Ovary (tissue), 9 donors: ENCODE measurements around the gene RBMS1. TPM values are rescaled to one million over a fixed set of nuclear protein-coding genes. Genes with fewer than 3 reads are reported as not detected.

ENCODE experiments used
- DNase-seq, 5 donors: peaks; one replicate each; pipeline ENCODE4 v3.0.0-alpha.2; 2019 to 2020
- H3K27ac ChIP-seq, 2 donors: fragments of 200-600 bp; one replicate each; pipeline versions ENCODE4 v1.5.1 to v1.8.0; 2019 to 2022
- H3K27me3 ChIP-seq: fragments of 200-600 bp; one replicate; pipeline ENCODE4 v1.8.0; 2022
- H3K36me3 ChIP-seq: fragments of 200-600 bp; sonication (generic); one replicate; pipeline ENCODE4 v1.5.1; 2019
- H3K4me1 ChIP-seq: one replicate; pipeline ENCODE4 v1.8.1; 2013; ENCODE audit warnings: mild to moderate bottlenecking, moderate library complexity; ENCODE audit not compliant: insufficient read depth
- H3K4me3 ChIP-seq: fragments of 200-600 bp; sonication (generic); one replicate; pipeline ENCODE4 v1.5.1; 2017
- H3K9me3 ChIP-seq, 2 donors: fragments of 200-600 bp in 1 of 2; sonication (generic) in 1 of 2; one replicate each; pipeline versions ENCODE4 v1.5.1 to v1.8.1; 2013 to 2019; ENCODE audit warnings: mild to moderate bottlenecking in 1 of 2, moderate library complexity in 1 of 2
- CTCF ChIP-seq, 3 donors: fragments of 450-650 bp in 2 of 3; fragments of 200-600 bp in 1 of 3; IDR thresholded peaks; one replicate each; pipeline versions ENCODE4 v1.5.1 to v1.8.0; 2016 to 2022; ENCODE audit warnings: antibody characterized with exemption in 3 of 3, mild to moderate bottlenecking in 1 of 3
- EP300 ChIP-seq: sonication (generic); formaldehyde crosslinking; IDR thresholded peaks from one replicate; pipeline ENCODE4 v1.6.1; 2017; ENCODE audit warnings: antibody characterized with exemption
- POLR2A ChIP-seq: fragments of 450-650 bp; IDR thresholded peaks from one replicate; pipeline ENCODE4 v1.6.1; 2017; ENCODE audit warnings: antibody characterized with exemption, mild to moderate bottlenecking, moderate library complexity
- WGBS, 3 donors: extraction: QIAGEN DNeasy Blood & Tissue Kit in 1 of 3; methylation state at CpG; one replicate each; pipeline versions ENCODE4 v1.1.5 to v1.1.7; 2013 to 2017; 5-methylcytosine and 5-hydroxymethylcytosine counted together
- intact Hi-C, 4 donors: fragments of 100-400 bp; cut with DNase I; formaldehyde crosslinking; loops; one replicate each; pipeline versions ENCODE4 v1.11.0 to v1.15.1; 2022 to 2023
- polyA plus RNA-seq, 2 donors: library from polyadenylated mRNA; stranded (reverse); fragments of 200-250 nt in 1 of 2; fragments of 350-450 nt in 1 of 2; fragmentation: Illumina TruSeq in 1 of 2; extraction: RNeasy Lipid Tissue Mini Kit (QIAGEN cat#74804) in 1 of 2; gene quantifications; one replicate each; pipeline ENCODE4 v1.2.3, GENCODE V29; 2013 to 2014
- total RNA-seq, 7 donors: library from RNA; depleted of rRNA in 2 of 7; stranded (reverse); fragments of >200 nt in 2 of 7; fragmentation: NEBNext Ultra II Directional in 3 of 7; extraction: Animal tissue kit (Norgen Biotek cat#: 25700) in 3 of 7; gene quantifications; one replicate each; pipeline versions ENCODE4 v1.1.0 to v1.2.4, GENCODE V29; 2016 to 2023
- donor health status: DM: no; HTN: no; CAD: no; lungs with moderate emphysema.
- donor health status: DM: no; HTN: no; CAD: no.
- donor health status: Bipolar disorder and iron deficiency.
- donor health status: DM: yes; HTN: yes; CAD: no.
- donor health status: DM: no; HTN: no; CAD: no.
- donor health status: DM: yes; HTN: yes; CAD: no.

Gene RBMS1
- total and polyA plus RNA-seq, 9 donors: 50.7 to 91.9 (median 73.8) TPM

DNA sequence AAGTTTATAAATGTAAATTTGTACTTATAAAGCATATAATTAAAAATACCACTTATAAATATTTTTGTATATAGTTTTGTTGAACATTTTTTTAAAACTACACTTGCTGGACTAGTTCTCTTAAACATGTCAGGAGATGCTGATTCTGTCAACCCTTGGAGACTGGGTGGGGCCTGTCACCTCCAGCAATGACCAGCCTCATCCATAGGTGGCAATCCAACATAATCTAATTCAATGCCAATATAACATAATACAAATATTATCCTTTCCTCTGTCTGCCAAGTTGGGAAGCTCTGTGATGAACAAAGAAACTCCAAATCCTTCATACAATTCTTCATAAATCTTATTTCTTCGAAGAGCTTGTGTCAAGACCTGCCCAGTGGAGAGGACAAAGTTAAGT lies 140.4 kb downstream of the RBMS1 start:
- no peak for DNase-seq
- Histone ChIP-seq H3K9me3 (no peaks in the 10 kb centered on the region), H3K27me3 (no peaks in the 10 kb centered on the region), H3K4me1 (peaks cover 3% of the 10 kb centered on the region), H3K36me3 (no peaks in the 10 kb centered on the region), H3K27ac (no peak overlapping the region), H3K4me3 (no peak overlapping the region)
- WGBS, 3 donors: 57 to 67% (median 59%) methylated on average over 1 of the region's 1 CpG
- TF ChIP-seq POLR2A (no peak), EP300 (no peak), CTCF (IDR thresholded peaks at IDR 0.05) (no peak)
- intact Hi-C loops: no loop called here

- Histone ChIP-seq H3K36me3 (no peaks in the 10 kb centered on the region), H3K27ac (no peak overlapping the region), H3K4me3 (no peak overlapping the region), H3K27me3 (no peaks in the 10 kb centered on the region), H3K9me3 (no peaks in the 10 kb centered on the region), H3K4me1 (peaks cover 3% of the 10 kb centered on the region)
- no peak for TF ChIP-seq POLR2A
- no peak for TF ChIP-seq CTCF (IDR thresholded peaks at IDR 0.05)
- TF ChIP-seq EP300: no peak
- WGBS, 3 donors: 70 to 79% (median 79%) methylated on average over 5 of the region's 5 CpGs
- DNase-seq: no peak
- intact Hi-C loops: no loop called here
Observed at GRCh38 chr2:160352500-160352899, 141.1 kb downstream of the RBMS1 start.

DNA sequence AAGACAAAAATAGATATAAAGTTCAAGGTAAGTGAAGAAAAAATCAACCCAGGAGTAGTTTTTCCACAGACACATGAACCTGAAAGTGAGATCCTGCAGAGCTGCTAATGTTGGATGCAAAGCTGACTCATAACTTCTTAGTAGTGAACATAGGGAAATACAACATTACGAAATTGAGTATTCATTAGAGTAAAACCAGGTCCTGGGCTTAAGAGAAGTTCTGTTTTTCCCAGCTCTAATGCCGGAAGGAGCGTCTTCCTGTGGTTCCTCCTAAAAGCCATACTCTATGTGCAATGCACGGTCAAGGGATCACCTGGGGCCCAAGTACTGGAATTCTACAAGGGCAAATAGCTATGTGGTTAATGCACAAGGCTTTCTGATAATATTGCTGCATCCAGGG lies 141.7 kb downstream of the RBMS1 start:
- no peaks in the 10 kb centered on the region for H3K36me3 ChIP-seq
- H3K27me3 ChIP-seq: no peaks in the 10 kb centered on the region
- no peak overlapping the region for H3K27ac ChIP-seq
- peaks cover 3% of the 10 kb centered on the region for H3K4me1 ChIP-seq
- H3K4me3 ChIP-seq: no peak overlapping the region
- no peak for TF ChIP-seq CTCF (IDR thresholded peaks at IDR 0.05)
- no peak for TF ChIP-seq EP300
- TF ChIP-seq POLR2A: no peak
- DNase-seq: no peak
- H3K9me3 ChIP-seq: no peaks in the 10 kb centered on the region
- intact Hi-C loops: no loop called here
- 66 to 78% (median 78%) methylated on average over 4 of the region's 4 CpGs for WGBS, 3 donors

DNA sequence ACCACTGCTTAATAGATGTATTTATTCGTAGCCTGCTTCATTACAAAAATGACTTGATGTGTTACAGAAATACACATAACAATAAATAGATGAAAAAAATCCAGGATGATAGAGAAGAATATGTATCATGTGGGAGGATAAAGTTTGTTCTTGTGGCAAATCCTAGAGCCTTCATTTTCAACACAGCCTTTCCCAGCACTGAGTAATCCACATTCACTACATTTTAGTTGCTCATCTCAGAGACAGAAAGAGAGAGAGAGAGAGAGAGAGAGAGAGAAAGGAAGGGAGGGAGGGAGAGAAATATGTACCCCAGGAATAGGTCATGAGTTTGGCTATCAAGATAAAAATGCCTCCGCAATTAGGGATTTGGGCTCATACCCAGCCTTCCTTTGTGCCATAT lies 144.3 kb downstream of the RBMS1 start:
- H3K9me3 ChIP-seq: no peaks in the 10 kb centered on the region
- peaks cover 5% of the 10 kb centered on the region for H3K4me1 ChIP-seq
- DNase-seq: no peak
- no peak overlapping the region for H3K4me3 ChIP-seq
- no peak for TF ChIP-seq CTCF (IDR thresholded peaks at IDR 0.05)
- TF ChIP-seq EP300: no peak
- no peak for TF ChIP-seq POLR2A
- H3K36me3 ChIP-seq: no peaks in the 10 kb centered on the region
- intact Hi-C loops: no loop called here
- H3K27ac ChIP-seq: no peak overlapping the region
- no peaks in the 10 kb centered on the region for H3K27me3 ChIP-seq
- WGBS, 3 donors: 93 to 98% (median 95%) methylated on average over 2 of the region's 2 CpGs
